ENCODE results near the gene SNX33.

The SNX33 gene

GRCh38 chr15:75641603-75642002, 6.1 kb upstream of the SNX33 start:
- no peak for DNase-seq

- DNase-seq: no peak
Observed at GRCh38 chr15:75644376-75644775, 3.3 kb upstream of the SNX33 start.

GRCh38 chr15:75646112-75646943, 1.4 kb upstream of the SNX33 start:
- no peak for DNase-seq

GRCh38 chr15:75646944-75647364, 758 bp upstream of the SNX33 start:
- DNase-seq: no peak

- no peak for DNase-seq
Observed at GRCh38 chr15:75648156-75649000, 666 bp downstream of the SNX33 start.

- DNase-seq: no peak
Observed at GRCh38 chr15:75649045-75649761, 1.5 kb downstream of the SNX33 start.

- DNase-seq: no peak
Observed at GRCh38 chr15:75649848-75650247, 2.1 kb downstream of the SNX33 start.

GRCh38 chr15:75650908-75651809, 3.4 kb downstream of the SNX33 start:
- no peak for DNase-seq

- no peak for DNase-seq
Observed at GRCh38 chr15:75651810-75652543, 4.3 kb downstream of the SNX33 start.

- DNase-seq: no peak
Observed at GRCh38 chr15:75653347-75653913, 5.7 kb downstream of the SNX33 start.

- no peak for DNase-seq
Observed at GRCh38 chr15:75654201-75654907, 6.6 kb downstream of the SNX33 start.

GRCh38 chr15:75655931-75656330, 8.2 kb downstream of the SNX33 start:
- DNase-seq: no peak

- no peak for DNase-seq
Observed at GRCh38 chr15:75656331-75656730, 8.6 kb downstream of the SNX33 start.

- DNase-seq: no peak
Observed at GRCh38 chr15:75656813-75657212, 9.1 kb downstream of the SNX33 start.

GRCh38 chr15:75659141-75659771, 11.5 kb downstream of the SNX33 start:
- no peak for DNase-seq

- no peak for DNase-seq
Observed at GRCh38 chr15:75659928-75660645, 12.4 kb downstream of the SNX33 start.

- DNase-seq: no peak
Observed at GRCh38 chr15:75661100-75661755, 13.5 kb downstream of the SNX33 start.

GRCh38 chr15:75661756-75662140, 14.0 kb downstream of the SNX33 start:
- no peak for DNase-seq
